Measurements from ENCODE around the gene CARD11.

DNA sequence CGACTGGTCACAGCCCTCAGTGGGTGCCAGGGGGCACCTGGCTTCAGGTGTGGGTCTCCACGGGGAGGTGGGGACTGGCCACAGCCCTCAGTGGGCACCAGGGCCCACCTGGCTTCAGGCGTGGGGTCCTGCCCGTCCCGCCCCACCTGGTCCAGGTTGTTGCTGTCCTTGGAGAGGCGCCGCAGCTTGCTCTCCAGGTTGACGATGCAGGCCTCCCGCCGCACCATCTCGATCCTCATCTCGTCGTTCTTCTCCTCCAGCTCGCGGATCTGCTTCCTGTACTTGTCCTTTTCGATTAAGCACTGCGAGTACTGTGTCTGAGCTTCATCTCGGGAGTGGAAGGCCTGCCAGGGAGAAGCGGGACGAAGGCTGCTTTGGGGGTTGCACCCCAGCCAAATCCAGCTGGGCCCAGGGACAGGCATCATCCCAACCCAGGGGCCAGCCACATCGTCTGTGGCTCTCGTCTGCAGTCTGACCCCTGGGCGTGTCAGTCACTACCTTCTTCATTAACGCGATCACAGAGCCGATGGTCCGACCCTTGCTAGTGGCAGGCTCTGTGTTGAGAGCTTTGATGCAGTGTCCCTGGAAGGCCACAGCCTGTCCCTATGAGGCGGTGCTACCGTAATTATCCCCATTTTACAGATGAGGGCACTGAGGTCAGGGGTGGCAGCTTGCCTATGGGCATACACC is 106.6 kb downstream of the CARD11 start:
- TF ChIP-seq, protein P1, sequence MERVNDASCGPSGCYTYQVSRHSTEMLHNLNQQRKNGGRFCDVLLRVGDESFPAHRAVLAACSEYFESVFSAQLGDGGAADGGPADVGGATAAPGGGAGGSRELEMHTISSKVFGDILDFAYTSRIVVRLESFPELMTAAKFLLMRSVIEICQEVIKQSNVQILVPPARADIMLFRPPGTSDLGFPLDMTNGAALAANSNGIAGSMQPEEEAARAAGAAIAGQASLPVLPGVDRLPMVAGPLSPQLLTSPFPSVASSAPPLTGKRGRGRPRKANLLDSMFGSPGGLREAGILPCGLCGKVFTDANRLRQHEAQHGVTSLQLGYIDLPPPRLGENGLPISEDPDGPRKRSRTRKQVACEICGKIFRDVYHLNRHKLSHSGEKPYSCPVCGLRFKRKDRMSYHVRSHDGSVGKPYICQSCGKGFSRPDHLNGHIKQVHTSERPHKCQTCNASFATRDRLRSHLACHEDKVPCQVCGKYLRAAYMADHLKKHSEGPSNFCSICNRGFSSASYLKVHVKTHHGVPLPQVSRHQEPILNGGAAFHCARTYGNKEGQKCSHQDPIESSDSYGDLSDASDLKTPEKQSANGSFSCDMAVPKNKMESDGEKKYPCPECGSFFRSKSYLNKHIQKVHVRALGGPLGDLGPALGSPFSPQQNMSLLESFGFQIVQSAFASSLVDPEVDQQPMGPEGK (CRISPR knock-in tag; IDR thresholded peaks at IDR 0.05; ENCODE audit: borderline replicate concordance) = no peak
- TF ChIP-seq ARNTL (CRISPR knock-in tag; IDR thresholded peaks at IDR 0.05; ENCODE audit: borderline replicate concordance, low read depth) (no peak), SNAI2 (CRISPR knock-in tag; IDR thresholded peaks at IDR 0.05) (no peak), ZFP3 (CRISPR knock-in tag; IDR thresholded peaks at IDR 0.05) (no peak), ESRRG (CRISPR knock-in tag; IDR thresholded peaks at IDR 0.05) (no peak), ZFP30 (CRISPR knock-in tag; IDR thresholded peaks at IDR 0.05) (no peak), BACH2 (CRISPR knock-in tag; IDR thresholded peaks at IDR 0.05; ENCODE audit: borderline replicate concordance) (no peak), ZC3H10 (CRISPR knock-in tag; IDR thresholded peaks at IDR 0.05) (no peak), PPARA (CRISPR knock-in tag; IDR thresholded peaks at IDR 0.05; ENCODE audit: borderline replicate concordance) (no peak)
- TF ChIP-seq, protein P2, sequence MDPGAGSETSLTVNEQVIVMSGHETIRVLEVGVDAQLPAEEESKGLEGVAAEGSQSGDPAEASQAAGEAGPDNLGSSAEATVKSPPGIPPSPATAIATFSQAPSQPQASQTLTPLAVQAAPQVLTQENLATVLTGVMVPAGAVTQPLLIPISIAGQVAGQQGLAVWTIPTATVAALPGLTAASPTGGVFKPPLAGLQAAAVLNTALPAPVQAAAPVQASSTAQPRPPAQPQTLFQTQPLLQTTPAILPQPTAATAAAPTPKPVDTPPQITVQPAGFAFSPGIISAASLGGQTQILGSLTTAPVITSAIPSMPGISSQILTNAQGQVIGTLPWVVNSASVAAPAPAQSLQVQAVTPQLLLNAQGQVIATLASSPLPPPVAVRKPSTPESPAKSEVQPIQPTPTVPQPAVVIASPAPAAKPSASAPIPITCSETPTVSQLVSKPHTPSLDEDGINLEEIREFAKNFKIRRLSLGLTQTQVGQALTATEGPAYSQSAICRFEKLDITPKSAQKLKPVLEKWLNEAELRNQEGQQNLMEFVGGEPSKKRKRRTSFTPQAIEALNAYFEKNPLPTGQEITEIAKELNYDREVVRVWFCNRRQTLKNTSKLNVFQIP (CRISPR knock-in tag; IDR thresholded peaks at IDR 0.05; ENCODE audit: borderline replicate concordance, low read depth) = no peak
- TF ChIP-seq, protein P3, sequence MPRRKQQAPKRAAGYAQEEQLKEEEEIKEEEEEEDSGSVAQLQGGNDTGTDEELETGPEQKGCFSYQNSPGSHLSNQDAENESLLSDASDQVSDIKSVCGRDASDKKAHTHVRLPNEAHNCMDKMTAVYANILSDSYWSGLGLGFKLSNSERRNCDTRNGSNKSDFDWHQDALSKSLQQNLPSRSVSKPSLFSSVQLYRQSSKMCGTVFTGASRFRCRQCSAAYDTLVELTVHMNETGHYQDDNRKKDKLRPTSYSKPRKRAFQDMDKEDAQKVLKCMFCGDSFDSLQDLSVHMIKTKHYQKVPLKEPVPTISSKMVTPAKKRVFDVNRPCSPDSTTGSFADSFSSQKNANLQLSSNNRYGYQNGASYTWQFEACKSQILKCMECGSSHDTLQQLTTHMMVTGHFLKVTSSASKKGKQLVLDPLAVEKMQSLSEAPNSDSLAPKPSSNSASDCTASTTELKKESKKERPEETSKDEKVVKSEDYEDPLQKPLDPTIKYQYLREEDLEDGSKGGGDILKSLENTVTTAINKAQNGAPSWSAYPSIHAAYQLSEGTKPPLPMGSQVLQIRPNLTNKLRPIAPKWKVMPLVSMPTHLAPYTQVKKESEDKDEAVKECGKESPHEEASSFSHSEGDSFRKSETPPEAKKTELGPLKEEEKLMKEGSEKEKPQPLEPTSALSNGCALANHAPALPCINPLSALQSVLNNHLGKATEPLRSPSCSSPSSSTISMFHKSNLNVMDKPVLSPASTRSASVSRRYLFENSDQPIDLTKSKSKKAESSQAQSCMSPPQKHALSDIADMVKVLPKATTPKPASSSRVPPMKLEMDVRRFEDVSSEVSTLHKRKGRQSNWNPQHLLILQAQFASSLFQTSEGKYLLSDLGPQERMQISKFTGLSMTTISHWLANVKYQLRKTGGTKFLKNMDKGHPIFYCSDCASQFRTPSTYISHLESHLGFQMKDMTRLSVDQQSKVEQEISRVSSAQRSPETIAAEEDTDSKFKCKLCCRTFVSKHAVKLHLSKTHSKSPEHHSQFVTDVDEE (CRISPR knock-in tag; IDR thresholded peaks at IDR 0.05) = no peak
- TF ChIP-seq, protein P4, sequence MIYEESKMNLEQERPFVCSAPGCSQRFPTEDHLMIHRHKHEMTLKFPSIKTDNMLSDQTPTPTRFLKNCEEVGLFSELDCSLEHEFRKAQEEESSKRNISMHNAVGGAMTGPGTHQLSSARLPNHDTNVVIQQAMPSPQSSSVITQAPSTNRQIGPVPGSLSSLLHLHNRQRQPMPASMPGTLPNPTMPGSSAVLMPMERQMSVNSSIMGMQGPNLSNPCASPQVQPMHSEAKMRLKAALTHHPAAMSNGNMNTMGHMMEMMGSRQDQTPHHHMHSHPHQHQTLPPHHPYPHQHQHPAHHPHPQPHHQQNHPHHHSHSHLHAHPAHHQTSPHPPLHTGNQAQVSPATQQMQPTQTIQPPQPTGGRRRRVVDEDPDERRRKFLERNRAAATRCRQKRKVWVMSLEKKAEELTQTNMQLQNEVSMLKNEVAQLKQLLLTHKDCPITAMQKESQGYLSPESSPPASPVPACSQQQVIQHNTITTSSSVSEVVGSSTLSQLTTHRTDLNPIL (CRISPR knock-in tag; IDR thresholded peaks at IDR 0.05; ENCODE audit: low read depth) = no peak
- TF ChIP-seq, protein P5, sequence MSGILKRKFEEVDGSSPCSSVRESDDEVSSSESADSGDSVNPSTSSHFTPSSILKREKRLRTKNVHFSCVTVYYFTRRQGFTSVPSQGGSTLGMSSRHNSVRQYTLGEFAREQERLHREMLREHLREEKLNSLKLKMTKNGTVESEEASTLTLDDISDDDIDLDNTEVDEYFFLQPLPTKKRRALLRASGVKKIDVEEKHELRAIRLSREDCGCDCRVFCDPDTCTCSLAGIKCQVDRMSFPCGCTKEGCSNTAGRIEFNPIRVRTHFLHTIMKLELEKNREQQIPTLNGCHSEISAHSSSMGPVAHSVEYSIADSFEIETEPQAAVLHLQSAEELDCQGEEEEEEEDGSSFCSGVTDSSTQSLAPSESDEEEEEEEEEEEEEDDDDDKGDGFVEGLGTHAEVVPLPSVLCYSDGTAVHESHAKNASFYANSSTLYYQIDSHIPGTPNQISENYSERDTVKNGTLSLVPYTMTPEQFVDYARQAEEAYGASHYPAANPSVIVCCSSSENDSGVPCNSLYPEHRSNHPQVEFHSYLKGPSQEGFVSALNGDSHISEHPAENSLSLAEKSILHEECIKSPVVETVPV (CRISPR knock-in tag; IDR thresholded peaks at IDR 0.05) = no peak

All from SK-N-SH treated with all-trans-retinoic acid at 6 μM for 48 hours (cell line).